Fibroblast of lung (primary cell): ENCODE data around the gene FAM135A. TPM values are rescaled to one million over a fixed set of nuclear protein-coding genes. Genes with fewer than 3 reads are reported as not detected.

Experiments
- DNase-seq, 2 donors: peaks; one replicate each; pipeline versions ENCODE4 v3.0.0 to v3.0.0-alpha.2; 2010; ENCODE audit warnings: low read depth in 2 of 2
- H2AFZ ChIP-seq: 2 replicates; pipeline ENCODE4 v1.5.1; 2012; ENCODE audit warnings: low read length, control low read depth, inconsistent platforms
- H3K27ac ChIP-seq: 2 replicates; pipeline ENCODE4 v1.5.1; 2011; ENCODE audit warnings: low read length, control low read depth; ENCODE audit not compliant: insufficient read depth
- H3K27me3 ChIP-seq: 2 replicates; pipeline ENCODE4 v1.5.1; 2011; ENCODE audit warnings: mild to moderate bottlenecking, low read length; ENCODE audit not compliant: control insufficient read depth, insufficient read depth
- H3K36me3 ChIP-seq: 2 replicates; pipeline ENCODE4 v1.5.1; 2011; ENCODE audit warnings: low read length; ENCODE audit not compliant: control insufficient read depth, insufficient read depth
- H3K4me1 ChIP-seq: 2 replicates; pipeline ENCODE4 v1.5.1; 2011; ENCODE audit warnings: low read length; ENCODE audit not compliant: control insufficient read depth, insufficient read depth; ENCODE audit errors: extremely low read depth
- H3K4me2 ChIP-seq: 2 replicates; pipeline ENCODE4 v1.5.1; 2011; ENCODE audit warnings: low read length, control low read depth; ENCODE audit not compliant: insufficient read depth; ENCODE audit errors: extremely low read depth
- H3K4me3 ChIP-seq, 4 experiments: fragments of 200-600 bp in 1 of 4; sonication (generic) in 1 of 4; replicated peaks in 1 of 4; 2 replicates each; pipeline ENCODE4 v1.5.1; 2011 to 2016; ENCODE audit warnings: low read length in 4 of 4, low read depth in 3 of 4, mild to moderate bottlenecking in 3 of 4, control low read depth in 2 of 4, inconsistent platforms in 1 of 4, mixed read lengths in 1 of 4; ENCODE audit not compliant: insufficient read depth in 1 of 4; ENCODE audit errors: control extremely low read depth in 1 of 4
- H3K79me2 ChIP-seq: 2 replicates; pipeline ENCODE4 v1.5.1; 2012; ENCODE audit warnings: mild to moderate bottlenecking, low read length, inconsistent platforms; ENCODE audit not compliant: control insufficient read depth, insufficient read depth
- H3K9ac ChIP-seq: 2 replicates; pipeline ENCODE4 v1.5.1; 2011; ENCODE audit warnings: mild to moderate bottlenecking, low read length, control low read depth; ENCODE audit not compliant: insufficient read depth
- H3K9me3 ChIP-seq: 2 replicates; pipeline ENCODE4 v1.5.1; 2012; ENCODE audit warnings: low read depth, low read length; ENCODE audit not compliant: control insufficient read depth, insufficient read depth
- H4K20me1 ChIP-seq: 2 replicates; pipeline ENCODE4 v1.5.1; 2011; ENCODE audit warnings: low read length; ENCODE audit not compliant: control insufficient read depth, insufficient read depth; ENCODE audit errors: extremely low read depth
- CTCF ChIP-seq, 2 donors: IDR thresholded peaks in 1 of 2; conservative IDR thresholded peaks in 1 of 2; 1 replicate in 1 of 2; 2 replicates in 1 of 2; pipeline ENCODE4 v1.5.1; 2011 to 2012; ENCODE audit warnings: low read length in 2 of 2, control low read depth in 1 of 2, inconsistent platforms in 1 of 2, low read depth in 1 of 2, mild to moderate bottlenecking in 1 of 2
- EZH2 ChIP-seq: IDR thresholded peaks from 2 replicates; pipeline ENCODE4 v1.5.1; 2012; ENCODE audit warnings: low read length, control low read depth, mild to moderate bottlenecking; ENCODE audit errors: missing control alignments
- polyA plus RNA-seq, 2 donors: library from polyadenylated mRNA; depleted of rRNA in 1 of 2; stranded (reverse) in 1 of 2; unstranded in 1 of 2; fragments of >200 nt; gene quantifications; 2 replicates each; pipeline ENCODE4 v1.2.1, GENCODE V29; 2011 to 2012; ENCODE audit warnings: missing spikeins in 1 of 2
- total RNA-seq: library from RNA; depleted of rRNA; stranded (reverse); fragments of >200 nt; gene quantifications from 2 replicates; pipeline ENCODE4 v1.2.1, GENCODE V29; 2014

FAM135A gene
- total and polyA plus RNA-seq, 2 donors (not counting 1 experiment from before 2014, with no cell fraction given) = 7.1 to 10.2 TPM

GRCh38 chr6:70369332-70369950 is 43.9 kb upstream of the FAM135A start:
- Histone ChIP-seq H4K20me1 (no peaks in the 10 kb centered on the region), H3K27ac (no peak overlapping the region), H3K4me2 (no peak overlapping the region), H3K9ac (no peak overlapping the region), H2AFZ (no peak overlapping the region), H3K9me3 (no peaks in the 10 kb centered on the region), H3K27me3 (peaks cover 5% of the 10 kb centered on the region), H3K79me2 (no peaks in the 10 kb centered on the region), H3K4me1 (no peaks in the 10 kb centered on the region), H3K36me3 (no peaks in the 10 kb centered on the region), H3K4me3 (no peak overlapping the region)
- peak; percentile 50 to 72 for DNase-seq
- TF ChIP-seq EZH2 (no peak), CTCF (conservative IDR thresholded peaks at IDR 0.05 in 1 of 2, IDR thresholded peaks at IDR 0.05 in 1 of 2; ENCODE audit: low read depth in 1 of 2, low read length in 2 of 2) (peak; percentile 97 to 99)

- H3K4me3 ChIP-seq = no peak overlapping the region
- DNase-seq = no peak
- no peak overlapping the region for H3K27ac ChIP-seq
- H2AFZ ChIP-seq = no peak overlapping the region
- H3K27me3 ChIP-seq = peaks cover 5% of the 10 kb centered on the region
- H3K36me3 ChIP-seq = no peaks in the 10 kb centered on the region
- no peak for TF ChIP-seq CTCF (conservative IDR thresholded peaks at IDR 0.05 in 1 of 2, IDR thresholded peaks at IDR 0.05 in 1 of 2; ENCODE audit: low read depth in 1 of 2, low read length in 2 of 2)
- TF ChIP-seq EZH2 = no peak
- no peak overlapping the region for H3K4me2 ChIP-seq
- H3K9ac ChIP-seq = no peak overlapping the region
- no peaks in the 10 kb centered on the region for H3K9me3 ChIP-seq
- no peaks in the 10 kb centered on the region for H4K20me1 ChIP-seq
- H3K79me2 ChIP-seq = no peaks in the 10 kb centered on the region
- no peaks in the 10 kb centered on the region for H3K4me1 ChIP-seq
Measured at GRCh38 chr6:70370496-70370895, 42.8 kb upstream of the FAM135A start.

GRCh38 chr6:70371454-70372105 is 41.7 kb upstream of the FAM135A start:
- H3K27me3 ChIP-seq = peaks cover 5% of the 10 kb centered on the region

More at GRCh38 chr6:70371454-70372105, 41.7 kb upstream of the FAM135A start:
- no peaks in the 10 kb centered on the region for H4K20me1 ChIP-seq
- H3K79me2 ChIP-seq = no peaks in the 10 kb centered on the region
- no peak overlapping the region for H3K27ac ChIP-seq
- H3K4me2 ChIP-seq = no peak overlapping the region
- H2AFZ ChIP-seq = no peak overlapping the region
- DNase-seq = peak; percentile 67 to 95
- H3K36me3 ChIP-seq = no peaks in the 10 kb centered on the region
- TF ChIP-seq CTCF (conservative IDR thresholded peaks at IDR 0.05 in 1 of 2, IDR thresholded peaks at IDR 0.05 in 1 of 2; ENCODE audit: low read depth in 1 of 2, low read length in 2 of 2) (peak; percentile 60 to 75), EZH2 (no peak)
- H3K4me3 ChIP-seq = no peak overlapping the region
- no peaks in the 10 kb centered on the region for H3K9me3 ChIP-seq
- H3K9ac ChIP-seq = no peak overlapping the region
- H3K4me1 ChIP-seq = no peaks in the 10 kb centered on the region
